ENCODE measurements around the gene PLCXD3.
"Not testable (repeated sequence)": the region's sequence is repeated elsewhere in the genome, so short reads cannot be mapped to it uniquely, and the experiment has no call there.

The PLCXD3 gene

GRCh38 chr5:41485533-41485932 is 24.9 kb downstream of the PLCXD3 start:
- no peak for ATAC-seq

- no peak for ATAC-seq
Observed at GRCh38 chr5:41482715-41483114, 27.7 kb downstream of the PLCXD3 start.

GRCh38 chr5:41482173-41482572 is 28.2 kb downstream of the PLCXD3 start:
- ATAC-seq: no peak

- not testable (repeated sequence) for ATAC-seq
Observed at GRCh38 chr5:41471571-41472208, 38.7 kb downstream of the PLCXD3 start.

- ATAC-seq: no peak
Observed at GRCh38 chr5:41465493-41466171, 44.8 kb downstream of the PLCXD3 start.

- ATAC-seq: no peak
Observed at GRCh38 chr5:41459557-41459956, 50.8 kb downstream of the PLCXD3 start.

- ATAC-seq: no peak
Observed at GRCh38 chr5:41457094-41457493, 53.3 kb downstream of the PLCXD3 start.

GRCh38 chr5:41452506-41452905 is 57.9 kb downstream of the PLCXD3 start:
- no peak for ATAC-seq

- no peak for ATAC-seq
Observed at GRCh38 chr5:41447650-41448510, 62.5 kb downstream of the PLCXD3 start.

- no peak for ATAC-seq
Observed at GRCh38 chr5:41445937-41446563, 64.4 kb downstream of the PLCXD3 start.

GRCh38 chr5:41435276-41435675 is 75.1 kb downstream of the PLCXD3 start:
- no peak for ATAC-seq

- ATAC-seq: no peak
Observed at GRCh38 chr5:41433552-41434181, 76.7 kb downstream of the PLCXD3 start.

GRCh38 chr5:41432481-41433253 is 77.7 kb downstream of the PLCXD3 start:
- ATAC-seq: no peak

GRCh38 chr5:41427505-41427904 is 82.9 kb downstream of the PLCXD3 start:
- ATAC-seq: no peak

- ATAC-seq: no peak
Observed at GRCh38 chr5:41425736-41426135, 84.7 kb downstream of the PLCXD3 start.

GRCh38 chr5:41420492-41421067 is 89.8 kb downstream of the PLCXD3 start:
- no peak for ATAC-seq

- ATAC-seq: no peak
Observed at GRCh38 chr5:41418220-41419031, 92.0 kb downstream of the PLCXD3 start.

- no peak for ATAC-seq
Observed at GRCh38 chr5:41416336-41416735, 94.1 kb downstream of the PLCXD3 start.

GRCh38 chr5:41415242-41415641 is 95.2 kb downstream of the PLCXD3 start:
- ATAC-seq: no peak

GRCh38 chr5:41414598-41414997 is 95.8 kb downstream of the PLCXD3 start:
- no peak for ATAC-seq

GRCh38 chr5:41413074-41413473 is 97.3 kb downstream of the PLCXD3 start:
- no peak for ATAC-seq
